Liver (tissue), 9 donors: ENCODE measurements around the gene SIK3. TPM values are rescaled to one million over a fixed set of nuclear protein-coding genes. Genes with fewer than 3 reads are reported as not detected.

Experiments used
- DNase-seq: peaks from one replicate; pipeline ENCODE4 v3.0.0-alpha.2; 2017; ENCODE audit warnings: low spot score
- H3K27ac ChIP-seq, 2 donors: one replicate each; pipeline ENCODE4 v1.7.0; 2013; ENCODE audit warnings: inconsistent platforms in 2 of 2, low read length in 2 of 2, control low read depth in 1 of 2, low read depth in 1 of 2, mild to moderate bottlenecking in 1 of 2
- H3K27me3 ChIP-seq, 4 donors: one replicate each; pipeline versions ENCODE4 v1.6.1 to v1.7.0; 2013; ENCODE audit warnings: low read length in 3 of 4, inconsistent platforms in 1 of 4, mild to moderate bottlenecking in 1 of 4, moderate library complexity in 1 of 4; ENCODE audit not compliant: control insufficient read depth in 4 of 4, insufficient read depth in 4 of 4
- H3K36me3 ChIP-seq, 4 donors: one replicate each; pipeline versions ENCODE4 v1.6.1 to v1.7.0; 2013; ENCODE audit warnings: low read length in 3 of 4, mild to moderate bottlenecking in 3 of 4, low read depth in 1 of 4, moderate library complexity in 1 of 4; ENCODE audit not compliant: control insufficient read depth in 4 of 4, insufficient read depth in 3 of 4
- H3K4me1 ChIP-seq, 4 donors: one replicate each; pipeline versions ENCODE4 v1.6.1 to v1.7.0; 2013; ENCODE audit warnings: low read length in 3 of 4, mild to moderate bottlenecking in 3 of 4, moderate library complexity in 1 of 4; ENCODE audit not compliant: control insufficient read depth in 4 of 4, insufficient read depth in 4 of 4
- H3K4me3 ChIP-seq, 3 donors: one replicate each; pipeline versions ENCODE4 v1.6.1 to v1.7.0; 2013; ENCODE audit warnings: low read length in 3 of 3, control low read depth in 1 of 3, low read depth in 1 of 3, mild to moderate bottlenecking in 1 of 3
- H3K9ac ChIP-seq, 2 donors: one replicate each; pipeline ENCODE4 v1.7.0; 2013; ENCODE audit warnings: low read length in 2 of 2, mild to moderate bottlenecking in 2 of 2, moderate library complexity in 2 of 2, control low read depth in 1 of 2, low read depth in 1 of 2
- H3K9me3 ChIP-seq, 4 donors: one replicate each; pipeline versions ENCODE4 v1.6.1 to v1.7.0; 2013; ENCODE audit warnings: low read length in 3 of 4; ENCODE audit not compliant: control insufficient read depth in 4 of 4
- ATF3 ChIP-seq: IDR thresholded peaks from 2 replicates; pipeline ENCODE4 v1.6.1; 2016; ENCODE audit warnings: antibody characterized with exemption
- CTCF ChIP-seq: fragments of 150-350 bp; IDR thresholded peaks from 2 replicates; pipeline ENCODE4 v1.5.1; 2017; ENCODE audit warnings: improper control_type of control experiment, low read depth, low read length; ENCODE audit not compliant: missing input control
- EGR1 ChIP-seq, 2 donors: IDR thresholded peaks; 2 replicates each; pipeline ENCODE4 v1.6.1; 2016 to 2018; ENCODE audit warnings: antibody characterized with exemption in 2 of 2, low read depth in 2 of 2
- FOXA1 ChIP-seq: IDR thresholded peaks from 2 replicates; pipeline ENCODE4 v1.6.1; 2016; ENCODE audit warnings: antibody characterized with exemption
- FOXA2 ChIP-seq: IDR thresholded peaks from 2 replicates; pipeline ENCODE4 v1.6.1; 2016; ENCODE audit warnings: antibody characterized with exemption
- GABPA ChIP-seq, 2 donors: IDR thresholded peaks in 1 of 2; conservative IDR thresholded peaks in 1 of 2; 2 replicates each; pipeline ENCODE4 v1.6.1; 2016; ENCODE audit warnings: antibody characterized with exemption in 2 of 2, mild to moderate bottlenecking in 1 of 2, moderate library complexity in 1 of 2
- HNF4A ChIP-seq, 2 donors: conservative IDR thresholded peaks; 2 replicates each; pipeline ENCODE4 v1.6.1; 2016; ENCODE audit warnings: antibody characterized with exemption in 2 of 2, mild to moderate bottlenecking in 2 of 2
- HNF4G ChIP-seq: IDR thresholded peaks from 2 replicates; pipeline ENCODE4 v1.6.1; 2016; ENCODE audit warnings: antibody characterized with exemption
- JUND ChIP-seq, 2 donors: IDR thresholded peaks; 2 replicates each; pipeline ENCODE4 v1.6.1; 2016; ENCODE audit warnings: antibody characterized with exemption in 2 of 2
- MAX ChIP-seq: IDR thresholded peaks from 2 replicates; pipeline ENCODE4 v1.6.1; 2016; ENCODE audit warnings: antibody characterized with exemption
- NR2F2 ChIP-seq: IDR thresholded peaks from 2 replicates; pipeline ENCODE4 v1.6.1; 2016; ENCODE audit warnings: antibody characterized with exemption
- RAD21 ChIP-seq, 2 donors: IDR thresholded peaks; 2 replicates each; pipeline ENCODE4 v1.6.1; 2016; ENCODE audit warnings: antibody characterized with exemption in 2 of 2, mild to moderate bottlenecking in 2 of 2
- RXRA ChIP-seq, 2 donors: IDR thresholded peaks; 2 replicates each; pipeline ENCODE4 v1.6.1; 2017 to 2018; ENCODE audit warnings: antibody characterized with exemption in 2 of 2, mild to moderate bottlenecking in 1 of 2
- SP1 ChIP-seq: IDR thresholded peaks from 2 replicates; pipeline ENCODE4 v1.6.1; 2018; ENCODE audit warnings: antibody characterized with exemption, mild to moderate bottlenecking
- TAF1 ChIP-seq: conservative IDR thresholded peaks from 2 replicates; pipeline ENCODE4 v1.6.1; 2016; ENCODE audit warnings: antibody characterized with exemption, mild to moderate bottlenecking
- YY1 ChIP-seq: IDR thresholded peaks from 2 replicates; pipeline ENCODE4 v1.6.1; 2016; ENCODE audit warnings: antibody characterized with exemption, mild to moderate bottlenecking
- ZBTB33 ChIP-seq: IDR thresholded peaks from 2 replicates; pipeline ENCODE4 v1.6.1; 2016; ENCODE audit warnings: antibody characterized with exemption
- WGBS: extraction: QIAGEN DNeasy Blood & Tissue Kit; methylation state at CpG from one replicate; pipeline ENCODE4 v1.1.7; 2013; 5-methylcytosine and 5-hydroxymethylcytosine counted together
- polyA plus RNA-seq, 2 donors: library from polyadenylated mRNA; stranded (reverse) in 1 of 2; unstranded in 1 of 2; fragments of 200-250 nt in 1 of 2; fragments of >200 nt in 1 of 2; fragmentation: Nextera tagmentation in 1 of 2; extraction: Ambion mirVana in 1 of 2; gene quantifications; one replicate each; pipeline versions ENCODE4 v1.2.1 to v1.2.3, GENCODE V29; 2013 to 2015
- total RNA-seq, 2 donors: library from RNA; depleted of rRNA; stranded (reverse); fragments of >200 nt; gene quantifications; one replicate each; pipeline ENCODE4 v1.2.3, GENCODE V29; 2014
- donor health status: healthy.
- donor health status: healthy.
- donor health status: healthy.
- donor health status: healthy.
- donor health status: healthy.

Gene SIK3
- total and polyA plus RNA-seq, 4 donors, result 6.9 to 52.4 (median 14.4) TPM

- no peak overlapping the region for H3K27ac ChIP-seq
- no peaks in the 10 kb centered on the region for H3K27me3 ChIP-seq
- no peak for TF ChIP-seq NR2F2
- no peak for TF ChIP-seq YY1
- no peak for TF ChIP-seq TAF1
- peak in 1 of 2 donors; percentile 17 for TF ChIP-seq RAD21 (IDR thresholded peaks at IDR 0.05)
- TF ChIP-seq CTCF, result no peak
- no peak for TF ChIP-seq EGR1 (IDR thresholded peaks at IDR 0.05; ENCODE audit: low read depth in 2 of 2)
- TF ChIP-seq JUND (IDR thresholded peaks at IDR 0.05), result no peak
- no peak for TF ChIP-seq FOXA1
- TF ChIP-seq ATF3, result no peak
- no peak for TF ChIP-seq GABPA (IDR thresholded peaks at IDR 0.05 in 1 of 2, conservative IDR thresholded peaks at IDR 0.05 in 1 of 2)
- TF ChIP-seq HNF4A (conservative IDR thresholded peaks at IDR 0.05), result no peak
- TF ChIP-seq ZBTB33, result no peak
- TF ChIP-seq RXRA (IDR thresholded peaks at IDR 0.05), result peak in 1 of 2 donors; percentile 32
- no peak for TF ChIP-seq FOXA2
- no peak for TF ChIP-seq SP1
- TF ChIP-seq HNF4G, result no peak
- H3K36me3 ChIP-seq, result no peaks in the 10 kb centered on the region
- H3K9ac ChIP-seq, result no peak overlapping the region
- WGBS, result 52% methylated on average over 5 of the region's 5 CpGs
- DNase-seq, result no peak
- H3K9me3 ChIP-seq, result no peaks in the 10 kb centered on the region
- no peak overlapping the region for H3K4me3 ChIP-seq
- peaks cover 7 to 21% (median 11%) of the 10 kb centered on the region in 4 donors for H3K4me1 ChIP-seq
Observed at GRCh38 chr11:116797816-116798215, 300.4 kb downstream of the SIK3 start.

- peaks cover 7 to 34% (median 19%) of the 10 kb centered on the region in 4 donors for H3K4me1 ChIP-seq
- no peak overlapping the region for H3K9ac ChIP-seq
- no peaks in the 10 kb centered on the region for H3K27me3 ChIP-seq
- H3K4me3 ChIP-seq, result no peak overlapping the region
- TF ChIP-seq ZBTB33, result no peak
- no peak for TF ChIP-seq SP1
- no peak for TF ChIP-seq CTCF
- TF ChIP-seq EGR1 (IDR thresholded peaks at IDR 0.05; ENCODE audit: low read depth in 2 of 2), result no peak
- no peak for TF ChIP-seq RXRA (IDR thresholded peaks at IDR 0.05)
- no peak for TF ChIP-seq ATF3
- no peak for TF ChIP-seq YY1
- TF ChIP-seq MAX, result no peak
- no peak for TF ChIP-seq FOXA2
- no peak for TF ChIP-seq NR2F2
- TF ChIP-seq HNF4A (conservative IDR thresholded peaks at IDR 0.05), result no peak
- TF ChIP-seq TAF1, result no peak
- H3K9me3 ChIP-seq, result no peaks in the 10 kb centered on the region
- H3K27ac ChIP-seq, result no peak overlapping the region
- WGBS, result 69% methylated on average over 1 of the region's 1 CpG
- no peak for DNase-seq
- no peaks in the 10 kb centered on the region for H3K36me3 ChIP-seq
Observed at GRCh38 chr11:116796548-116796947, 301.7 kb downstream of the SIK3 start.
